ENCODE measurements around the gene NRBP1.

DNA sequence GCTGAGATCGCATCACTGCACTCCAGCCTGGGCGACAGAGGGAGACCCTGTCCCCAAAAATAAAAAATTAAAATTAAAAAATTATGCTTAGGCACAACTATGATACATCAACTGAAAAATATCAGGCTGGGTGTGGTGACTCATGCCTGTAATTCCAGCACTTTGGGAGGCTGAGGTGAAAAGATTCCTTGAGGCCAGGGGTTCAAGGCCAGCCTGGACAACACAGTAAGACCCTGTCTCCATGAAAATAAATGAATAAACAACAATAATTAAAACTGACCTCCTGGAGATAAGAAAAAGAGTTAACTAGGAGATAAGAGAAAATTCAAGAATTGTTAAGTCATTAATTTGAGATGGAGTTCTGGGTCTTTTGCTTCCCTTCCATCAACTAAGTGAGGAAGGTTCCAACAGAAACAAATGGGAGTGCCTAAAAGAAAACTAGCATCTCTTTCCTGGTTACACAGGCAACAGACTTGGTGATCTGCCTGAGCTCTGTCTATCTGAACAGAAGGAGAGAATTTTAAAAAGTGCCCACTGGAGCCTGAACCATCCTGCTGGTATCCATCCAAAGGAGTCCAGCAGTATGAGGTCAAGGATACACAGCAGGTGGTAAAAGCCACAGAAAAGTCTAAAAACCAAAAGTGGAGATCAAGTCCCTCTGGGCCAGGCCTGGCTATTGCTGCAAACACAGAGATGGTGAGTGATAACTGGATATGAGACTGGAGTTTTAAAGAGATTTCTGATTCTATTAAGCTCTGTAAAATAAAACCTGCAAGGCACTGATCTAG, 27.9 kb upstream of the NRBP1 start:
- TF ChIP-seq EZH2 (IDR thresholded peaks at IDR 0.05; ENCODE audit: borderline replicate concordance) (no peak), EZH2phosphoT487 (IDR thresholded peaks at IDR 0.05; ENCODE audit: low read depth, severe bottlenecking, unreplicated experiment) (no peak)
- TF ChIP-seq, protein P1, sequence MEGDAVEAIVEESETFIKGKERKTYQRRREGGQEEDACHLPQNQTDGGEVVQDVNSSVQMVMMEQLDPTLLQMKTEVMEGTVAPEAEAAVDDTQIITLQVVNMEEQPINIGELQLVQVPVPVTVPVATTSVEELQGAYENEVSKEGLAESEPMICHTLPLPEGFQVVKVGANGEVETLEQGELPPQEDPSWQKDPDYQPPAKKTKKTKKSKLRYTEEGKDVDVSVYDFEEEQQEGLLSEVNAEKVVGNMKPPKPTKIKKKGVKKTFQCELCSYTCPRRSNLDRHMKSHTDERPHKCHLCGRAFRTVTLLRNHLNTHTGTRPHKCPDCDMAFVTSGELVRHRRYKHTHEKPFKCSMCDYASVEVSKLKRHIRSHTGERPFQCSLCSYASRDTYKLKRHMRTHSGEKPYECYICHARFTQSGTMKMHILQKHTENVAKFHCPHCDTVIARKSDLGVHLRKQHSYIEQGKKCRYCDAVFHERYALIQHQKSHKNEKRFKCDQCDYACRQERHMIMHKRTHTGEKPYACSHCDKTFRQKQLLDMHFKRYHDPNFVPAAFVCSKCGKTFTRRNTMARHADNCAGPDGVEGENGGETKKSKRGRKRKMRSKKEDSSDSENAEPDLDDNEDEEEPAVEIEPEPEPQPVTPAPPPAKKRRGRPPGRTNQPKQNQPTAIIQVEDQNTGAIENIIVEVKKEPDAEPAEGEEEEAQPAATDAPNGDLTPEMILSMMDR (IDR thresholded peaks at IDR 0.05; ENCODE audit: poor library complexity), result no peak
